Progenitor cell of endocrine pancreas (in vitro differentiated cells): ENCODE measurements around the gene CTBP2. TPM values are rescaled to one million over a fixed set of nuclear protein-coding genes. Genes with fewer than 3 reads are reported as not detected.
A peak's percentile ranks its signal among the peaks of the same experiment; 100 is the strongest.

ENCODE experiments used
- DNase-seq: peaks from one replicate; pipeline ENCODE4 v3.0.0; 2021; ENCODE audit warnings: low spot score; ENCODE audit not compliant: unreplicated experiment
- H3K27ac Mint-ChIP-seq: 2 replicates; pipeline ENCODE4 v1.8.0; 2021; ENCODE audit warnings: mild to moderate bottlenecking, moderate library complexity, mixed read lengths
- H3K27me3 Mint-ChIP-seq: 2 replicates; pipeline ENCODE4 v1.8.0; 2021; ENCODE audit warnings: mixed read lengths
- H3K36me3 Mint-ChIP-seq: 2 replicates; pipeline ENCODE4 v1.8.0; 2022; ENCODE audit warnings: mixed read lengths; ENCODE audit not compliant: insufficient read depth
- H3K4me1 Mint-ChIP-seq: 2 replicates; pipeline ENCODE4 v1.8.0; 2021; ENCODE audit warnings: low read depth, mixed read lengths
- H3K4me3 Mint-ChIP-seq: 2 replicates; pipeline ENCODE4 v1.8.0; 2021; ENCODE audit warnings: low read depth, mild to moderate bottlenecking, moderate library complexity, mixed read lengths
- H3K9me3 Mint-ChIP-seq: 2 replicates; pipeline ENCODE4 v1.8.0; 2021; ENCODE audit warnings: low read depth, mixed read lengths
- CTCF ChIP-seq: fragments of 200-600 bp; sonication (generic); IDR thresholded peaks from one replicate; pipeline ENCODE4 v1.5.0; 2021; ENCODE audit warnings: antibody characterized with exemption, mild to moderate bottlenecking; ENCODE audit not compliant: unreplicated experiment
- total RNA-seq: library from RNA; stranded (reverse); gene quantifications from 2 replicates; pipeline ENCODE4 v1.2.1, GENCODE V29; 2021

Gene CTBP2
- total RNA-seq, 1 donor from 2014 or later, result 182 TPM

GRCh38 chr10:125137601-125138438 is 22.5 kb downstream of the CTBP2 start:
- DNase-seq, result no peak
- Mint-ChIP-seq H3K27ac (peak overlapping the region; percentile 47), H3K9me3 (no peaks in the 10 kb centered on the region), H3K4me1 (peaks cover 34% of the 10 kb centered on the region), H3K4me3 (no peak overlapping the region), H3K36me3 (peaks cover 5% of the 10 kb centered on the region), H3K27me3 (no peaks in the 10 kb centered on the region)
- no peak for TF ChIP-seq CTCF

GRCh38 chr10:125136087-125136486 is 24.3 kb downstream of the CTBP2 start:
- no peaks in the 10 kb centered on the region for H3K9me3 Mint-ChIP-seq
- H3K27me3 Mint-ChIP-seq, result no peaks in the 10 kb centered on the region
- DNase-seq, result no peak
- peak overlapping the region; percentile 69 for H3K27ac Mint-ChIP-seq
- H3K4me3 Mint-ChIP-seq, result no peak overlapping the region
- no peak for TF ChIP-seq CTCF
- H3K4me1 Mint-ChIP-seq, result peaks cover 31% of the 10 kb centered on the region
- H3K36me3 Mint-ChIP-seq, result peaks cover 15% of the 10 kb centered on the region

DNA sequence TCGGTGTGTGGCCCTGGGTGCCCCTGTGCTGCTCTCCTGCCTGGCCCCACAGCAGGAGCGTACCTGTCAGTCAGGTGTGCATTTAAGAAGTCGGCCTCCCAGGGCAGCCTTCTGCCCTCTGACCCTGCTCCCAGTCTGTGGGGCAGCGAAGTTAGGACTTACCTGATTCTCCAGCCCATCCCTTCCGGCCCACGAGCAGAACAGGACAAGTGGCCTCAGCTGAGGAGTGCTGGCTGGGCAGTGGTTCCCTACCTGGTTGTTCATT is 24.7 kb downstream of the CTBP2 start:
- TF ChIP-seq CTCF, result no peak
- DNase-seq, result no peak
- Mint-ChIP-seq H3K27me3 (no peaks in the 10 kb centered on the region), H3K36me3 (peaks cover 19% of the 10 kb centered on the region), H3K27ac (no peak overlapping the region), H3K9me3 (no peaks in the 10 kb centered on the region), H3K4me1 (peaks cover 31% of the 10 kb centered on the region), H3K4me3 (no peak overlapping the region)

DNA sequence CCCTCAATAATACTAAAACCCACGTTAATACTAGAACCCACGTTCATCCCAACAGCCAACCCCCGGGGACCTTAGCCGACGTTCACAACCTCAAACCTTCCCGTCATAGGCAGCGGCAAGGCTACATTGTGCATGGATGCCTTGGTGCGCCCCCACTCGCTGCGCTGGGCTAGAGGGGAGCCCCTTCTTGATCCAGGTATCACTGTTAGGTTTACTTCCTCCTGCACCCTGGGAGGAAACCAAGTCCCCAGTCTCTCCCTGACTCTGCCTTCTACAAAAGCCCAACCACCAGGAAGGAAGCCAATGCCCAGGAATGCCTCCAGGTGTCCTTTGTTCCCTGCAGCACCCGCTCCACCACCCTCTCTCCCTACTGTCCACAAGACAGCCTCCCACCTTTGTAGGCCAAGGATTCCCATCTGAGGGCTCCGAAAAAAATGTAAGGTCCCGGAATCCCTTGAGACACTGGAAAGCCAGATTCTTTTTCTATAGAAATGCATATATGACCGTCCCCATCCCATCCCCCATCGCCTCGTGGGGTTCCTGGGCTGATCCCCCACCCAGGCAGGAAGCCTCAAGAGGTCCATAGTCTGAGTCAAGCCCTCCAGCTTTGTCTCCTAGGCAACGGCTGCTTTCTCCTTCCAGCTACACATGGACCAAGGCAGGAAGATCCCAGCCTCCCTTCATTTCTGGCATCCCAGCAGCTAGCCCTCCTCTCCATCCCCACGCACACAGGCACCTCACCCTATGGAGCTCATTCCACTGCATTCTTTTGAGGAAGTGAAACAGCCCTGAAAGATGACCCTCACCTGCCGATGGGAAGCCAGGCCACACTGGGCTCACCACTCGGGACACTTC is 25.2 kb downstream of the CTBP2 start:
- TF ChIP-seq CTCF, result no peak
- H3K4me1 Mint-ChIP-seq, result peaks cover 31% of the 10 kb centered on the region
- H3K36me3 Mint-ChIP-seq, result peaks cover 19% of the 10 kb centered on the region
- DNase-seq, result no peak
- peak overlapping the region; percentile 78 for H3K27ac Mint-ChIP-seq
- H3K9me3 Mint-ChIP-seq, result no peaks in the 10 kb centered on the region
- no peaks in the 10 kb centered on the region for H3K27me3 Mint-ChIP-seq
- no peak overlapping the region for H3K4me3 Mint-ChIP-seq

GRCh38 chr10:125134483-125134848 is 25.9 kb downstream of the CTBP2 start:
- no peak overlapping the region for H3K27ac Mint-ChIP-seq
- no peak overlapping the region for H3K4me3 Mint-ChIP-seq
- no peaks in the 10 kb centered on the region for H3K9me3 Mint-ChIP-seq
- H3K4me1 Mint-ChIP-seq, result peaks cover 31% of the 10 kb centered on the region
- H3K27me3 Mint-ChIP-seq, result no peaks in the 10 kb centered on the region
- peaks cover 19% of the 10 kb centered on the region for H3K36me3 Mint-ChIP-seq
- DNase-seq, result no peak
- no peak for TF ChIP-seq CTCF
